ENCODE results near the gene PDE5A. TPM values are rescaled to one million over a fixed set of nuclear protein-coding genes. Genes with fewer than 3 reads are reported as not detected.

PDE5A gene
- total and polyA plus RNA-seq, 10 of the 15 experiments (the other 5 are each of a cell fraction or from before 2014, with no cell fraction given), result under 0.01 to 3.9 (median 0.26) TPM; not detected in 1

GRCh38 chr4:119592830-119593229, 35.8 kb downstream of the PDE5A start (continued):
- TF ChIP-seq NR2F1 (conservative IDR thresholded peaks at IDR 0.05) (no peak), HDGF (IDR thresholded peaks at IDR 0.05) (no peak), TCF12 (IDR thresholded peaks at IDR 0.05; ENCODE audit: low read depth, low read length) (no peak), SMAD1 (IDR thresholded peaks at IDR 0.05; ENCODE audit: low read depth, partially characterized antibody) (no peak), MLLT1 (IDR thresholded peaks at IDR 0.05) (no peak), POLR2AphosphoS2 (IDR thresholded peaks at IDR 0.05; ENCODE audit: low read depth, low read length) (no peak), PAX5 (IDR thresholded peaks at IDR 0.05; ENCODE audit: borderline replicate concordance, low read depth, low read length) (no peak), JUNB (IDR thresholded peaks at IDR 0.05) (no peak)

GRCh38 chr4:119589165-119589564, 39.4 kb downstream of the PDE5A start:
- POLR2A ChIA-PET, result no interaction called here

More at GRCh38 chr4:119589165-119589564, 39.4 kb downstream of the PDE5A start:
- DNase-seq (ENCODE audit: low read depth, low spot score) (no peak), FAIRE-seq (no peak), ATAC-seq (no peak)
- Histone ChIP-seq H3K4me3 (no peak overlapping the region), H3K4me1 (ENCODE audit: control insufficient read depth, insufficient read depth, low read length) (no peaks in the 10 kb centered on the region), H2AFZ (ENCODE audit: control insufficient read depth, low read depth, low read length) (no peak overlapping the region), H3K27me3 (replicated peaks in 1 of 2; ENCODE audit: control insufficient read depth in 2 of 2, insufficient read depth in 2 of 2, low read length in 1 of 2) (no peaks in the 10 kb centered on the region; a peak in 1 of 4 replicates), H4K20me1 (ENCODE audit: control insufficient read depth, insufficient read depth) (no peaks in the 10 kb centered on the region), H3K9me3 (replicated peaks; ENCODE audit: control insufficient read depth, insufficient read depth, low read length) (no peaks in the 10 kb centered on the region), H3K36me3 (ENCODE audit: control insufficient read depth in 2 of 2, insufficient read depth in 2 of 2, low read length in 1 of 2) (no peaks in the 10 kb centered on the region), H3K9ac (ENCODE audit: control insufficient read depth, insufficient read depth, low read length) (no peak overlapping the region), H3K4me2 (ENCODE audit: control insufficient read depth, insufficient read depth) (no peak overlapping the region), H3K27ac (ENCODE audit: control insufficient read depth, insufficient read depth) (no peak overlapping the region), H3K79me2 (ENCODE audit: control insufficient read depth, insufficient read depth, low read length) (no peaks in the 10 kb centered on the region)
- no TSS peak for BruUV-seq (replicated peaks)
- ChIA-PET SMC1A (ENCODE audit: uncharacterized antibody, unreplicated experiment) (interaction anchor here (1.0 to 1.2 kb wide), 2 partner anchors 12 to 15 kb away, joined by 3 read pairs; no protein-coding TSS in a partner anchor), RAD21 (ENCODE audit: unreplicated experiment) (interaction anchor here (0.8 kb wide), 1 partner anchor 15 kb away, joined by 3 read pairs; no protein-coding TSS in a partner anchor), CTCF (interaction anchor here (0.6 to 0.9 kb wide), 2 partner anchors 111 to 350 kb away, joined by 3 to 4 read pairs; no protein-coding TSS in a partner anchor)
- no peak for TF ChIP-seq ZNF217 (IDR thresholded peaks at IDR 0.05)
- no peak for TF ChIP-seq RB1 (IDR thresholded peaks at IDR 0.05; ENCODE audit: borderline replicate concordance)
- no peak for TF ChIP-seq RAD21 (IDR thresholded peaks at IDR 0.05; ENCODE audit: insufficient read depth, low read depth, low read length)
- no peak for TF ChIP-seq PBX3 (IDR thresholded peaks at IDR 0.05; ENCODE audit: insufficient replicate concordance, low read depth, low read length)
- no peak for TF ChIP-seq ZNF207 (IDR thresholded peaks at IDR 0.05; ENCODE audit: borderline replicate concordance)
- intact Hi-C loops (cut with micrococcal nuclease; ENCODE audit: unreplicated experiment), result no loop called here
- in situ Hi-C loops (cut with MboI), result no loop called here

Data from GM12878 (cell line).